H1 (cell line): ENCODE measurements around the gene SLC35E4. TPM values are rescaled to one million over a fixed set of nuclear protein-coding genes. Genes with fewer than 3 reads are reported as not detected.

ENCODE experiments used
- CTCF ChIA-PET: fragments of 300-600 bp; sonication (Branson Sonifier 250); formaldehyde crosslinking; loops from one replicate; lab custom pipeline; 2021; ENCODE audit not compliant: partially characterized antibody; lab: Charles Lee
- POLR2A ChIA-PET: fragments of 300-600 bp; sonication (Branson Sonifier 250); formaldehyde crosslinking; loops from one replicate; lab custom pipeline; 2021; ENCODE audit warnings: inconsistent platforms; ENCODE audit not compliant: partially characterized antibody; lab: Charles Lee
- DNase-seq, 2 experiments: peaks; one replicate each; pipeline versions ENCODE4 v3.0.0 to v3.0.0-alpha.2; 2010 to 2022; ENCODE audit warnings: low spot score in 2 of 2, low read depth in 1 of 2, mixed read lengths in 1 of 2
- FAIRE-seq: peaks from 2 replicates; lab custom pipeline; 2011; peaks lifted over from hg19 to GRCh38; lab: Jason Lieb, UNC
- H2AFZ ChIP-seq: 2 replicates; pipeline ENCODE4 v1.8.1; 2012; ENCODE audit warnings: low read length, inconsistent platforms
- H2AK5ac ChIP-seq: 2 replicates; pipeline ENCODE4 v1.6.1; 2013; ENCODE audit warnings: low read depth, low read length
- H2BK120ac ChIP-seq: replicated peaks from 2 replicates; pipeline ENCODE3; 2013; ENCODE audit warnings: low read depth, low read length, inconsistent platforms
- H2BK12ac ChIP-seq: 2 replicates; pipeline ENCODE4 v1.6.1; 2013; ENCODE audit warnings: low read depth, low read length
- H2BK15ac ChIP-seq: 2 replicates; pipeline ENCODE4 v1.6.1; 2013; ENCODE audit warnings: low read length
- H2BK20ac ChIP-seq: 2 replicates; pipeline ENCODE4 v1.6.1; 2013; ENCODE audit warnings: low read length
- H2BK5ac ChIP-seq: 2 replicates; pipeline ENCODE4 v1.6.1; 2013; ENCODE audit warnings: low read depth, low read length
- H3K14ac ChIP-seq: 2 replicates; pipeline ENCODE4 v1.6.1; 2013; ENCODE audit warnings: inconsistent platforms; ENCODE audit not compliant: insufficient read length
- H3K18ac ChIP-seq: 2 replicates; pipeline ENCODE4 v1.6.1; 2013; ENCODE audit warnings: low read length; ENCODE audit errors: extremely low read depth
- H3K23ac ChIP-seq: 2 replicates; pipeline ENCODE4 v1.6.1; 2013; ENCODE audit warnings: inconsistent platforms; ENCODE audit not compliant: insufficient read length
- H3K23me2 ChIP-seq: 2 replicates; pipeline ENCODE4 v1.6.1; 2013; ENCODE audit warnings: low read depth, low read length
- H3K27ac ChIP-seq: 2 replicates; pipeline ENCODE4 v1.6.1; 2011; ENCODE audit warnings: low read depth, low read length, inconsistent platforms
- H3K27me3 ChIP-seq, 4 experiments: replicated peaks in 1 of 4; 1 replicate in 1 of 4; 2 replicates in 3 of 4; pipeline versions ENCODE4 v1.6.1 to v1.8.1; 2011 to 2013; ENCODE audit warnings: low read length in 3 of 4, mild to moderate bottlenecking in 3 of 4, inconsistent platforms in 2 of 4, mixed read lengths in 2 of 4, moderate library complexity in 1 of 4; ENCODE audit not compliant: control insufficient read depth in 3 of 4, insufficient read depth in 3 of 4; ENCODE audit errors: extremely low read depth in 1 of 4
- H3K36me3 ChIP-seq, 4 experiments: 2 replicates each; pipeline versions ENCODE4 v1.6.1 to v1.8.1; 2011 to 2013; ENCODE audit warnings: mild to moderate bottlenecking in 4 of 4, low read length in 3 of 4, moderate library complexity in 2 of 4, control low read depth in 1 of 4, inconsistent platforms in 1 of 4; ENCODE audit not compliant: insufficient read depth in 4 of 4, control insufficient read depth in 2 of 4
- H3K4ac ChIP-seq: replicated peaks from 2 replicates; pipeline ENCODE3; 2013; ENCODE audit warnings: low read length, low read depth, mixed read lengths, inconsistent platforms; ENCODE audit not compliant: insufficient read length
- H3K4me1 ChIP-seq, 4 experiments: replicated peaks in 1 of 4; 1 replicate in 1 of 4; 2 replicates in 3 of 4; pipeline versions ENCODE4 v1.6.1 to v1.8.1; 2011 to 2013; ENCODE audit warnings: low read length in 3 of 4, inconsistent platforms in 2 of 4, mixed read lengths in 1 of 4; ENCODE audit not compliant: insufficient read depth in 4 of 4, control insufficient read depth in 3 of 4
- H3K4me2 ChIP-seq, 2 experiments: 2 replicates each; pipeline versions ENCODE4 v1.6.1 to v1.8.1; 2011 to 2013; ENCODE audit warnings: low read depth in 2 of 2, low read length in 2 of 2, control low read depth in 1 of 2, inconsistent platforms in 1 of 2, mild to moderate bottlenecking in 1 of 2; ENCODE audit not compliant: insufficient read depth in 1 of 2
- H3K4me3 ChIP-seq, 4 experiments: fragments of 200-600, 300-600 bp in 1 of 4; sonication (generic), shearing (Covaris generic), sonication (Bioruptor Twin) in 1 of 4; 2 replicates each; pipeline versions ENCODE4 v1.5.1 to v1.8.1; 2011 to 2016; ENCODE audit warnings: low read length in 4 of 4, low read depth in 3 of 4, control low read depth in 2 of 4, inconsistent platforms in 2 of 4, mild to moderate bottlenecking in 2 of 4, mixed read lengths in 1 of 4, moderate library complexity in 1 of 4; ENCODE audit not compliant: insufficient read depth in 2 of 4; ENCODE audit errors: extremely low read depth in 1 of 4
- H3K56ac ChIP-seq: replicated peaks from 2 replicates; pipeline ENCODE3; 2013; ENCODE audit warnings: low read depth, mild to moderate bottlenecking, mixed read lengths, low read length, inconsistent platforms; ENCODE audit not compliant: insufficient read length
- H3K79me1 ChIP-seq: 2 replicates; pipeline ENCODE4 v1.6.1; 2013; ENCODE audit warnings: low read depth, low read length, control low read depth
- H3K79me2 ChIP-seq, 2 experiments: 2 replicates each; pipeline versions ENCODE4 v1.6.1 to v1.8.1; 2012 to 2013; ENCODE audit warnings: low read length in 2 of 2, mild to moderate bottlenecking in 2 of 2, inconsistent platforms in 1 of 2; ENCODE audit not compliant: insufficient read depth in 2 of 2, control insufficient read depth in 1 of 2
- H3K9ac ChIP-seq, 4 experiments: replicated peaks in 1 of 4; 1 replicate in 1 of 4; 2 replicates in 3 of 4; pipeline versions ENCODE4 v1.6.1 to v1.8.1; 2011 to 2013; ENCODE audit warnings: low read depth in 3 of 4, low read length in 3 of 4, control low read depth in 2 of 4, mild to moderate bottlenecking in 2 of 4, moderate library complexity in 2 of 4, inconsistent platforms in 1 of 4; ENCODE audit errors: extremely low read depth in 1 of 4
- H3K9me3 ChIP-seq, 2 experiments: 2 replicates each; pipeline versions ENCODE4 v1.6.1 to v1.8.1; 2012 to 2013; ENCODE audit warnings: mild to moderate bottlenecking in 2 of 2, moderate library complexity in 2 of 2, control low read depth in 1 of 2, inconsistent platforms in 1 of 2, low read depth in 1 of 2, low read length in 1 of 2, mixed read lengths in 1 of 2; ENCODE audit not compliant: insufficient read depth in 2 of 2
- H4K20me1 ChIP-seq, 2 experiments: replicated peaks in 1 of 2; 2 replicates each; pipeline versions ENCODE3 to v1.8.1; 2011 to 2013; ENCODE audit warnings: inconsistent platforms in 2 of 2, low read length in 2 of 2, mild to moderate bottlenecking in 1 of 2; ENCODE audit not compliant: insufficient read depth in 2 of 2, control insufficient read depth in 1 of 2
- H4K5ac ChIP-seq: 2 replicates; pipeline ENCODE4 v1.6.1; 2013; ENCODE audit warnings: low read length, low read depth, mixed read lengths, inconsistent platforms; ENCODE audit not compliant: insufficient read length
- H4K8ac ChIP-seq: 2 replicates; pipeline ENCODE4 v1.8.0; 2013; ENCODE audit warnings: mild to moderate bottlenecking, moderate library complexity, low read length, inconsistent platforms; ENCODE audit not compliant: insufficient read depth; ENCODE audit errors: extremely low read depth
- H4K91ac ChIP-seq: replicated peaks from 2 replicates; pipeline ENCODE3; 2013; ENCODE audit warnings: low read length, mixed read lengths, inconsistent platforms; ENCODE audit not compliant: insufficient read length
- CBX5 ChIP-seq: fragments of 300-800, 300-1000 bp; sonication (generic); IDR thresholded peaks from 2 replicates; pipeline ENCODE4 v1.7.1; 2016; ENCODE audit warnings: antibody characterized with exemption, low read length, low read depth
- CEBPB ChIP-seq: IDR thresholded peaks from 2 replicates; pipeline ENCODE4 v1.6.1; 2012; ENCODE audit warnings: low read depth, low read length
- CREB1 ChIP-seq: IDR thresholded peaks from 2 replicates; pipeline ENCODE4 v1.6.1; 2012; ENCODE audit warnings: inconsistent platforms
- FOSL1 ChIP-seq: IDR thresholded peaks from 2 replicates; pipeline ENCODE4 v1.6.1; 2011; ENCODE audit warnings: mild to moderate bottlenecking, low read depth, low read length, moderate library complexity; ENCODE audit not compliant: insufficient read depth
- POLR2AphosphoS5 ChIP-seq: IDR thresholded peaks from 2 replicates; pipeline ENCODE4 v1.6.1; 2011; ENCODE audit warnings: low read depth, low read length
- POU5F1 ChIP-seq: IDR thresholded peaks from 2 replicates; pipeline ENCODE4 v1.6.1; 2011; ENCODE audit warnings: low read depth, mild to moderate bottlenecking, low read length, moderate library complexity
- RNF2 ChIP-seq: fragments of 200-900, 300-1000 bp; sonication (generic); IDR thresholded peaks from 2 replicates; pipeline ENCODE4 v1.7.1; 2016; ENCODE audit warnings: borderline replicate concordance, low read depth, mild to moderate bottlenecking, antibody characterized with exemption, low read length; ENCODE audit not compliant: poor library complexity, severe bottlenecking; ENCODE audit errors: missing control alignments
- SP4 ChIP-seq: IDR thresholded peaks from 2 replicates; pipeline ENCODE4 v1.6.1; 2012; ENCODE audit warnings: low read length, inconsistent platforms
- TBP ChIP-seq: IDR thresholded peaks from 2 replicates; pipeline ENCODE4 v1.6.1; 2011; ENCODE audit warnings: low read depth, low read length, improper control_type of control experiment
- TCF12 ChIP-seq: IDR thresholded peaks from 2 replicates; pipeline ENCODE4 v1.6.1; 2011; ENCODE audit warnings: low read depth, mild to moderate bottlenecking, low read length
- YY1 ChIP-seq: IDR thresholded peaks from 2 replicates; pipeline ENCODE4 v1.6.1; 2011; ENCODE audit warnings: low read depth, mild to moderate bottlenecking, low read length
- WGBS, 2 experiments: shearing (Covaris generic) in 1 of 2; methylation state at CpG; one replicate each; pipeline versions ENCODE4 v1.1.6 to v1.1.7; 2013 to 2015; ENCODE audit warnings: low lambda C conversion rate in 2 of 2, mixed read lengths in 2 of 2, inconsistent platforms in 1 of 2, low coverage in 1 of 2, missing lambda C conversion rate in 1 of 2; ENCODE audit not compliant: insufficient replicate concordance in 2 of 2, insufficient coverage in 1 of 2, insufficient read length in 1 of 2; ENCODE audit errors: extremely low coverage in 1 of 2, missing lambda C conversion rate in 1 of 2; 5-methylcytosine and 5-hydroxymethylcytosine counted together
- polyA plus RNA-seq, 7 experiments: library from polyadenylated mRNA; depleted of rRNA in 3 of 7; stranded (reverse) in 5 of 7; unstranded in 2 of 7; fragments of >200 nt in 5 of 7; fragments of 200-250 nt in 2 of 7; gene quantifications; 1 replicate in 5 of 7; 2 replicates in 1 of 7; 4 replicates in 1 of 7; pipeline versions ENCODE4 v1.2.1 to v1.2.3, GENCODE V29; 2011 to 2013; ENCODE audit warnings: missing spikeins in 2 of 7, mixed read lengths in 2 of 7
- total RNA-seq: library from RNA; stranded (reverse); fragmentation: NEBNext Ultra II Directional; extraction: Animal tissue kit (Norgen Biotek cat#: 25700); gene quantifications from 2 replicates; pipeline ENCODE4 v1.2.1, GENCODE V29; 2021

SLC35E4 gene
- total and polyA plus RNA-seq, 2 of the 8 experiments (the other 6 are each of a cell fraction or from before 2014, with no cell fraction given) = 5.1 to 5.6 TPM

DNA sequence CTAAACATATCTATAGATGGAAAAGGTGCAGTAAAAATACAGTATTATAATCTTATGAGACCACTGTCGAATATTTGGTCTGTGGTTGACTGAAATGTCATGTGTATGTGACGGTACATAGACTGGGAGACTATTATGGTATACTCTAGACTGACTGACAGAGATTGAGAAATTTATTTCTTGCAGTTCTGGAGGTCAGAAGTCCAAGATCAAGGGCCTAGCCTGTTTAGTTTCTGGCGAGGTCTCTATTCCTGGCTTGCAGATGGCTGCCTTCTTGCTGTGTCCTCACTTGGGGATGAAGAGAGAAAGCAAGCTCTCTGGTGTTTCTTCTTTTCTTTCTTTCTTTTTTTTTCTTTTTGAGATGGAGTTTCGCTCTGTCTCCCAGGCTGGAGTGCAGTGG is 51.8 kb downstream of the SLC35E4 start:
- no peak overlapping the region for H2BK120ac ChIP-seq
- H3K36me3 ChIP-seq = no peaks in the 10 kb centered on the region
- H4K8ac ChIP-seq = no peak overlapping the region
- no peak overlapping the region for H4K5ac ChIP-seq
- H3K79me2 ChIP-seq = no peaks in the 10 kb centered on the region
- TF ChIP-seq CEBPB = no peak
- no peak for TF ChIP-seq TCF12
- TF ChIP-seq RNF2 = no peak
- no peak for TF ChIP-seq POLR2AphosphoS5
- TF ChIP-seq FOSL1 = no peak
- no peak for TF ChIP-seq YY1
- TF ChIP-seq TBP = no peak
- TF ChIP-seq SP4 = no peak
- no peak for TF ChIP-seq POU5F1
- TF ChIP-seq CBX5 = no peak
- TF ChIP-seq CREB1 = no peak
- TF ChIP-seq, all 59 proteins: peak for 0
- H2BK15ac ChIP-seq = no peak overlapping the region
- H3K4ac ChIP-seq = no peak overlapping the region
- H3K27me3 ChIP-seq = no peaks in the 10 kb centered on the region
- no peaks in the 10 kb centered on the region; the same call in 1 of the 2 replicates for H3K79me1 ChIP-seq
- no peak overlapping the region for H3K56ac ChIP-seq
- H4K20me1 ChIP-seq = no peaks in the 10 kb centered on the region
- 93% methylated on average over 4 of the region's 4 CpGs; no CpG with 5 or more reads in 1 of the 2 experiments for WGBS, 2 experiments
- H3K27ac ChIP-seq = no peak overlapping the region
- H2AFZ ChIP-seq = no peak overlapping the region
- no peak for FAIRE-seq
- ChIA-PET POLR2A (no interaction called here), CTCF (interaction anchor here (0.7 kb wide), 1 partner anchor 86 kb away, joined by 3 read pairs; no protein-coding TSS in a partner anchor)
- H3K14ac ChIP-seq = no peak overlapping the region
- H3K23me2 ChIP-seq = no peaks in the 10 kb centered on the region
- H2BK12ac ChIP-seq = no peak overlapping the region
- H2BK20ac ChIP-seq = no peak overlapping the region
- no peak overlapping the region for H3K23ac ChIP-seq
- H3K4me2 ChIP-seq = no peak overlapping the region
- no peak overlapping the region for H2BK5ac ChIP-seq
- H3K9ac ChIP-seq = no peak overlapping the region
- H3K4me3 ChIP-seq = no peak overlapping the region
- H3K18ac ChIP-seq = no peak overlapping the region
- H4K91ac ChIP-seq = no peak overlapping the region
- no peaks in the 10 kb centered on the region for H3K9me3 ChIP-seq
- DNase-seq = no peak
- H2AK5ac ChIP-seq = no peak overlapping the region
- H3K4me1 ChIP-seq = no peaks in the 10 kb centered on the region
